NT2/D1 (cell line): ENCODE results near the gene PDLIM5.

Source experiments
- DNase-seq: peaks from one replicate; pipeline ENCODE4 v3.0.0-alpha.2; 2011; ENCODE audit warnings: low read depth, low spot score
- H3K27me3 ChIP-seq: 2 replicates; pipeline ENCODE4 v1.6.0; 2011; ENCODE audit warnings: mild to moderate bottlenecking; ENCODE audit not compliant: insufficient read length, insufficient read depth
- H3K36me3 ChIP-seq: 2 replicates; pipeline ENCODE4 v1.6.1; 2011; ENCODE audit warnings: mild to moderate bottlenecking, low read length, mixed read lengths; ENCODE audit not compliant: insufficient read depth, insufficient read length
- H3K4me1 ChIP-seq: 2 replicates; pipeline ENCODE4 v1.5.1; 2011; ENCODE audit not compliant: insufficient read depth, insufficient read length
- H3K4me3 ChIP-seq: 2 replicates; pipeline ENCODE4 v1.5.1; 2011; ENCODE audit warnings: low read depth; ENCODE audit not compliant: insufficient read length
- H3K9ac ChIP-seq: 2 replicates; pipeline ENCODE4 v1.6.0; 2011; ENCODE audit warnings: low read depth; ENCODE audit not compliant: insufficient read length
- H3K9me3 ChIP-seq: 2 replicates; pipeline ENCODE4 v1.5.1; 2011; ENCODE audit warnings: mild to moderate bottlenecking, low read length; ENCODE audit not compliant: insufficient read depth
- SUZ12 ChIP-seq: IDR thresholded peaks from 2 replicates; pipeline ENCODE4 v1.6.1; 2011; ENCODE audit not compliant: insufficient read length, insufficient read depth; ENCODE audit errors: extremely low read depth
- YY1 ChIP-seq: IDR thresholded peaks from 2 replicates; pipeline ENCODE4 v1.6.1; 2011; ENCODE audit not compliant: insufficient read length, insufficient read depth
- ZNF274 ChIP-seq: IDR thresholded peaks from 2 replicates; pipeline ENCODE4 v1.6.1; 2011; ENCODE audit warnings: mild to moderate bottlenecking, low read depth, low read length

Gene PDLIM5

GRCh38 chr4:94414907-94415306 lies 36.8 kb upstream of the PDLIM5 start:
- no peak overlapping the region for H3K9ac ChIP-seq
- no peaks in the 10 kb centered on the region for H3K27me3 ChIP-seq
- H3K4me3 ChIP-seq, result no peak overlapping the region
- DNase-seq, result no peak
- no peaks in the 10 kb centered on the region for H3K9me3 ChIP-seq
- no peaks in the 10 kb centered on the region for H3K4me1 ChIP-seq
- TF ChIP-seq YY1, result no peak
- TF ChIP-seq SUZ12, result no peak
- no peak for TF ChIP-seq ZNF274
- H3K36me3 ChIP-seq, result no peaks in the 10 kb centered on the region

DNA sequence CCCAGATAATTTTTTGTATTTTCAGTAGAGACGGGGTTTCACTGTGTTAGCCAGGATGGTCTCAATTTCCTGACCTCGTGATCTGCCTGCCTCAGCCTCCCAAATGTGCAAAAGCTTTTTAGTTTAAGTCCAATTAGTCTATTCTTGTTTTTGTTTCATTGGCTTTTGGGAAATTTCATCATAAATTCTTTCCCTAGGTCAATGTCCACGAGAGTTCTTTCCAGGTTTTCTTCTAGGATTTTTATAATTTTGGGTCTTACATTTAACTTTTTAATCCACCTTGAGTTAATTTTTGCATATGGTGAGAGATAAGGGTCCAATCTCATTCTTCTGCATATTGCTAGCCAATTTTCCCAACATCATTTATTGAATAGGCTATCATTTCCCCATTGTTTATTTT lies 36.3 kb upstream of the PDLIM5 start:
- Histone ChIP-seq H3K4me3 (no peak overlapping the region), H3K9me3 (no peaks in the 10 kb centered on the region), H3K36me3 (no peaks in the 10 kb centered on the region), H3K9ac (no peak overlapping the region), H3K27me3 (no peaks in the 10 kb centered on the region), H3K4me1 (no peaks in the 10 kb centered on the region)
- no peak for DNase-seq
- no peak for TF ChIP-seq YY1

- TF ChIP-seq ZNF274 (no peak), YY1 (no peak), SUZ12 (no peak)
- Histone ChIP-seq H3K36me3 (no peaks in the 10 kb centered on the region), H3K9me3 (no peaks in the 10 kb centered on the region), H3K27me3 (no peaks in the 10 kb centered on the region), H3K4me3 (no peak overlapping the region), H3K4me1 (no peaks in the 10 kb centered on the region), H3K9ac (no peak overlapping the region)
- DNase-seq, result no peak
Observed at GRCh38 chr4:94416335-94416734, 35.4 kb upstream of the PDLIM5 start.

DNA sequence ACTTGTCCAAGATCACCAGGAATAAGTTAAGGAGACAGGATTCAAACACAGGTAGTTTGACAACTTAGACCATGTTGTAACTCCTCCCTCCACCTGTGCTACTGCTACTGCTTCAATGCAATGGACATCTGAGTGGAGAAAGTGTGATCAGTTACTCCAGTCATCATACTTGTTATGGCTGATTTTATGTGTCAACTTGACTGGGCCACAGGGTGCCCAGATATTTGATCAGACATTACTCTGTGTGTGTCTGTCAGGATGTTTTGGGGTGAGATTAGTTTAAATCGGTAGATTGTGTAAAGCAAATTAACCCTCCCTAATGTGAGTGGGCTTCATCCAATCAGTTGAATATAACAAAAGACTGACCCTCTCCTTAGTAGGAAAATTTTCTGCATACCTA lies 34.8 kb upstream of the PDLIM5 start:
- no peak overlapping the region for H3K4me3 ChIP-seq
- H3K4me1 ChIP-seq, result no peaks in the 10 kb centered on the region
- H3K9ac ChIP-seq, result no peak overlapping the region
- H3K36me3 ChIP-seq, result no peaks in the 10 kb centered on the region
- no peaks in the 10 kb centered on the region for H3K9me3 ChIP-seq
- TF ChIP-seq SUZ12 (no peak), YY1 (no peak), ZNF274 (no peak)
- no peaks in the 10 kb centered on the region for H3K27me3 ChIP-seq
- no peak for DNase-seq

GRCh38 chr4:94419549-94419948 lies 32.2 kb upstream of the PDLIM5 start:
- TF ChIP-seq SUZ12 (no peak), ZNF274 (no peak), YY1 (no peak)
- no peak for DNase-seq

DNA sequence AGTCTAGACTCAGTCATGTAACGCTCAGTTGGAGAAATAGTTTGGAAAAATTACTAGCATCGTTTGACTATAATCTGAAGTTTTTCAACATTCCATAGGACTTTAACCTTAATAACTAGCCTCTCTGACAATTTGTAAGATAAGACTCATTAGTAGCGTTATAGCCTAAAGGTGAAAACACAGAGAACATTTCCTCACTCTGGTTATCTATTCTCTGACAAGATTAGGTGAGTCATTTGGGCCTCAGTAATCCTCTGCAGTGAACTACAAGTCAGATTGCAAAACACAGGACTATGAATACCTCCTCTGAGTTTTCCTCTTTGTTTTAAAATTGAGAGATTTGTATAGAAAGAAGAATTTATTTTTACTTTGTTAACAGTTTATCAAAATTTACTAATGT lies 31.8 kb upstream of the PDLIM5 start:
- Histone ChIP-seq H3K9ac (no peak overlapping the region), H3K9me3 (no peaks in the 10 kb centered on the region), H3K4me1 (no peaks in the 10 kb centered on the region), H3K27me3 (no peaks in the 10 kb centered on the region), H3K36me3 (no peaks in the 10 kb centered on the region), H3K4me3 (no peak overlapping the region)
- TF ChIP-seq SUZ12, result no peak
- no peak for TF ChIP-seq YY1
- no peak for TF ChIP-seq ZNF274
- no peak for DNase-seq

More at GRCh38 chr4:94419549-94419948, 32.2 kb upstream of the PDLIM5 start:
- Histone ChIP-seq H3K27me3 (no peaks in the 10 kb centered on the region), H3K9ac (no peak overlapping the region), H3K4me1 (no peaks in the 10 kb centered on the region), H3K4me3 (no peak overlapping the region), H3K36me3 (no peaks in the 10 kb centered on the region), H3K9me3 (no peaks in the 10 kb centered on the region)

DNA sequence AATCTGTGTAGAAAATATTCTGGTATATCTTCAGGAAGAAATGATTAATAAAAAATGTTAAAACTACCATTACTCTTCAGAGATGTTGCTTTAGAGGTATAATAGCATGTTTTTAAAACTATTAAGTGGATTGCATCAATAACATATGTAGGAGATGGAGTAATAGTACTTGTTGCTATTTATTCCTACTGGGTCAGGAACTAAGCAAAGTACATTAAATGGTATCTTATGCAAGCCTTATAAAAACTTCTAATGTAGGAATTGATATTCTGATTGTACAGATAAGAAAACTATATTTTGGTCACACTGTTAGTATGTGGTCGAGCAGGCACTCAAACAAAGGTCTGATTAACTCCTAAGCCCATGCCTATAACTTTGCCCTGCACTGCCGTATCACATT lies 31.4 kb upstream of the PDLIM5 start:
- H3K9me3 ChIP-seq, result peaks cover 2% of the 10 kb centered on the region; the same call in 1 of the 2 replicates
- H3K36me3 ChIP-seq, result no peaks in the 10 kb centered on the region
- TF ChIP-seq YY1 (no peak), SUZ12 (no peak), ZNF274 (no peak)
- no peak overlapping the region for H3K4me3 ChIP-seq
- no peaks in the 10 kb centered on the region for H3K4me1 ChIP-seq
- no peak for DNase-seq
- no peaks in the 10 kb centered on the region for H3K27me3 ChIP-seq
- no peak overlapping the region for H3K9ac ChIP-seq

DNA sequence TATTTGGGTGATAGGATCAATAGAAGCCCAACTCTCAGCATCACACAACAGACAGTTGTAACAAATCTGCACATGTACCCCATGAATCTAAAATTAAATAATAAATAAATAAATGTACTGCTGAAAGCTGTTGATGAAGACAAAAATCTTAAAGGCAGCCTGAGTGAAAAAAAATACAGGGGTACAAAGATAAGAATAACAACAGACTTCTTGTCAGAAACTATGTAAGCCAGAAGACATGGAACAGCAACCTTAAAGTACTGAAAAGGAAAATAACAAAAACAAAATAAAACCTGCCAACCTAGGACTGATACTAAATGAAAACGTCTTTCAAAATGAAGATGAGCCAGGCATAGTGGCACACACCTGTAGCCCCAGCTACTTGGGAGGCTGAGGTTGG lies 25.0 kb upstream of the PDLIM5 start:
- Histone ChIP-seq H3K9me3 (peaks cover 23% of the 10 kb centered on the region), H3K9ac (no peak overlapping the region), H3K36me3 (no peaks in the 10 kb centered on the region), H3K27me3 (no peaks in the 10 kb centered on the region), H3K4me3 (no peak overlapping the region), H3K4me1 (no peaks in the 10 kb centered on the region)
- no peak for TF ChIP-seq YY1
- no peak for TF ChIP-seq ZNF274
- no peak for TF ChIP-seq SUZ12
- DNase-seq, result no peak
